Fibroblast of lung (primary cell): ENCODE measurements around the gene CERS1. TPM values are rescaled to one million over a fixed set of nuclear protein-coding genes. Genes with fewer than 3 reads are reported as not detected.

Experiments
- DNase-seq, 2 donors: peaks; one replicate each; pipeline versions ENCODE4 v3.0.0 to v3.0.0-alpha.2; 2010; ENCODE audit warnings: low read depth in 2 of 2
- H2AFZ ChIP-seq: 2 replicates; pipeline ENCODE4 v1.5.1; 2012; ENCODE audit warnings: low read length, control low read depth, inconsistent platforms
- H3K27ac ChIP-seq: 2 replicates; pipeline ENCODE4 v1.5.1; 2011; ENCODE audit warnings: low read length, control low read depth; ENCODE audit not compliant: insufficient read depth
- H3K27me3 ChIP-seq: 2 replicates; pipeline ENCODE4 v1.5.1; 2011; ENCODE audit warnings: mild to moderate bottlenecking, low read length; ENCODE audit not compliant: control insufficient read depth, insufficient read depth
- H3K36me3 ChIP-seq: 2 replicates; pipeline ENCODE4 v1.5.1; 2011; ENCODE audit warnings: low read length; ENCODE audit not compliant: control insufficient read depth, insufficient read depth
- H3K4me1 ChIP-seq: 2 replicates; pipeline ENCODE4 v1.5.1; 2011; ENCODE audit warnings: low read length; ENCODE audit not compliant: control insufficient read depth, insufficient read depth; ENCODE audit errors: extremely low read depth
- H3K4me2 ChIP-seq: 2 replicates; pipeline ENCODE4 v1.5.1; 2011; ENCODE audit warnings: low read length, control low read depth; ENCODE audit not compliant: insufficient read depth; ENCODE audit errors: extremely low read depth
- H3K4me3 ChIP-seq, 4 experiments: fragments of 200-600 bp in 1 of 4; sonication (generic) in 1 of 4; replicated peaks in 1 of 4; 2 replicates each; pipeline ENCODE4 v1.5.1; 2011 to 2016; ENCODE audit warnings: low read length in 4 of 4, low read depth in 3 of 4, mild to moderate bottlenecking in 3 of 4, control low read depth in 2 of 4, inconsistent platforms in 1 of 4, mixed read lengths in 1 of 4; ENCODE audit not compliant: insufficient read depth in 1 of 4; ENCODE audit errors: control extremely low read depth in 1 of 4
- H3K79me2 ChIP-seq: 2 replicates; pipeline ENCODE4 v1.5.1; 2012; ENCODE audit warnings: mild to moderate bottlenecking, low read length, inconsistent platforms; ENCODE audit not compliant: control insufficient read depth, insufficient read depth
- H3K9ac ChIP-seq: 2 replicates; pipeline ENCODE4 v1.5.1; 2011; ENCODE audit warnings: mild to moderate bottlenecking, low read length, control low read depth; ENCODE audit not compliant: insufficient read depth
- H3K9me3 ChIP-seq: 2 replicates; pipeline ENCODE4 v1.5.1; 2012; ENCODE audit warnings: low read depth, low read length; ENCODE audit not compliant: control insufficient read depth, insufficient read depth
- H4K20me1 ChIP-seq: 2 replicates; pipeline ENCODE4 v1.5.1; 2011; ENCODE audit warnings: low read length; ENCODE audit not compliant: control insufficient read depth, insufficient read depth; ENCODE audit errors: extremely low read depth
- EZH2 ChIP-seq: IDR thresholded peaks from 2 replicates; pipeline ENCODE4 v1.5.1; 2012; ENCODE audit warnings: low read length, control low read depth, mild to moderate bottlenecking; ENCODE audit errors: missing control alignments
- polyA plus RNA-seq, 2 donors: library from polyadenylated mRNA; depleted of rRNA in 1 of 2; stranded (reverse) in 1 of 2; unstranded in 1 of 2; fragments of >200 nt; gene quantifications; 2 replicates each; pipeline ENCODE4 v1.2.1, GENCODE V29; 2011 to 2012; ENCODE audit warnings: missing spikeins in 1 of 2
- total RNA-seq: library from RNA; depleted of rRNA; stranded (reverse); fragments of >200 nt; gene quantifications from 2 replicates; pipeline ENCODE4 v1.2.1, GENCODE V29; 2014
- TF ChIP-seq, protein P1 (sequence below), 2 donors: IDR thresholded peaks in 1 of 2; conservative IDR thresholded peaks in 1 of 2; 1 replicate in 1 of 2; 2 replicates in 1 of 2; pipeline ENCODE4 v1.5.1; 2011 to 2012; ENCODE audit warnings: low read length in 2 of 2, control low read depth in 1 of 2, inconsistent platforms in 1 of 2, low read depth in 1 of 2, mild to moderate bottlenecking in 1 of 2

The CERS1 gene
- total and polyA plus RNA-seq, 2 donors (not counting 1 experiment from before 2014, with no cell fraction given): 0.23 to 1.7 TPM

DNA sequence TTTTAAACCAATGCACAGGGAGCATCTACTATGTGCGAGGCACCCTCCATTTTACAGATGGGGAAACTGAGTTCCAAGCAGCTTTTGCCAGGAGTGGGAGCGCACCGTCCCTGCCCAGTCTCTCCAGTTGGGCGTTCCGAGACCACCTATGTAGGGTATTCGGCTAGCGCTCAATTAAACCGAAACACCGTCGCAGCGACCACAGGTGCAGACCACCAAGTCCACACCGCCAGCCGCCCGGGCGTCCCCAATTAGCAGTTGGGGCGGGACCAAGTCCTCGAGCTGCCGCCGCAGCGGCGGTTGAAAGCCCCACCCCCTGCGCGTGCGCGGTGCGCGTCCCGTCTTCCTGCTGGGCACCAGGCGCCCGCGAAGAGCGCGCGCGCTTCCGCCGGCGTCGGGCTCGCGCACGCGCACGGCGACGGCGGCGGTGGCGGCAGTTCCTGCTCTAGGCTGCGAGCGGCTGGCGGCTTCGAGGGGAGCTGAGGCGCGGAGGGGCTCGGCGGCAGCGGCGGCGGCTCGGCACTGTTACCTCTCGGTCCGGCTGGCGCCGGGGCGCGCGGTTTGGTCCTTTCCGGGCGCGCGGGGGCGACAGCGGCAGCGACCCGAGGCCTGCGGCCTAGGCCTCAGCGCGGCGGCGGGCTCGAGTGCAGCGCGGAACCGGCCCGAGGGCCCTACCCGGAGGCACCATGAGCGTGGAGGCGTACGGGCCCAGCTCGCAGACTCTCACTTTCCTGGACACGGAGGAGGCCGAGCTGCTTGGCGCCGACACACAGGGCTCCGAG, 64.2 kb downstream of the CERS1 start, which contains the start of gene UPF1:
Gene UPF1 (plus strand): TSS at position 436 of the 782 bp plus-strand sequence. CDS start 251 bp downstream, at position 687.
- Histone ChIP-seq H3K27me3 (no peaks in the 10 kb centered on the region), H3K79me2 (peaks cover 47% of the 10 kb centered on the region), H3K27ac (peak within 1 kb of the TSS; percentile 78), H3K4me1 (peaks cover 4% of the 10 kb centered on the region), H3K9ac (peak within 1 kb of the TSS; percentile 90), H2AFZ (peak within 1 kb of the TSS; percentile 99), H3K4me2 (peak within 1 kb of the TSS; percentile 100), H3K9me3 (no peaks in the 10 kb centered on the region), H3K36me3 (no peaks in the 10 kb centered on the region), H3K4me3 (peak within 1 kb of the TSS; percentile 75 to 92 (median 90)), H4K20me1 (peaks cover 4% of the 10 kb centered on the region)
- peak; percentile 88 to 89 for DNase-seq
- TF ChIP-seq, protein P1, sequence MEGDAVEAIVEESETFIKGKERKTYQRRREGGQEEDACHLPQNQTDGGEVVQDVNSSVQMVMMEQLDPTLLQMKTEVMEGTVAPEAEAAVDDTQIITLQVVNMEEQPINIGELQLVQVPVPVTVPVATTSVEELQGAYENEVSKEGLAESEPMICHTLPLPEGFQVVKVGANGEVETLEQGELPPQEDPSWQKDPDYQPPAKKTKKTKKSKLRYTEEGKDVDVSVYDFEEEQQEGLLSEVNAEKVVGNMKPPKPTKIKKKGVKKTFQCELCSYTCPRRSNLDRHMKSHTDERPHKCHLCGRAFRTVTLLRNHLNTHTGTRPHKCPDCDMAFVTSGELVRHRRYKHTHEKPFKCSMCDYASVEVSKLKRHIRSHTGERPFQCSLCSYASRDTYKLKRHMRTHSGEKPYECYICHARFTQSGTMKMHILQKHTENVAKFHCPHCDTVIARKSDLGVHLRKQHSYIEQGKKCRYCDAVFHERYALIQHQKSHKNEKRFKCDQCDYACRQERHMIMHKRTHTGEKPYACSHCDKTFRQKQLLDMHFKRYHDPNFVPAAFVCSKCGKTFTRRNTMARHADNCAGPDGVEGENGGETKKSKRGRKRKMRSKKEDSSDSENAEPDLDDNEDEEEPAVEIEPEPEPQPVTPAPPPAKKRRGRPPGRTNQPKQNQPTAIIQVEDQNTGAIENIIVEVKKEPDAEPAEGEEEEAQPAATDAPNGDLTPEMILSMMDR (conservative IDR thresholded peaks at IDR 0.05 in 1 of 2, IDR thresholded peaks at IDR 0.05 in 1 of 2; ENCODE audit: low read depth in 1 of 2, low read length in 2 of 2): no peak
- no peak for TF ChIP-seq EZH2

DNA sequence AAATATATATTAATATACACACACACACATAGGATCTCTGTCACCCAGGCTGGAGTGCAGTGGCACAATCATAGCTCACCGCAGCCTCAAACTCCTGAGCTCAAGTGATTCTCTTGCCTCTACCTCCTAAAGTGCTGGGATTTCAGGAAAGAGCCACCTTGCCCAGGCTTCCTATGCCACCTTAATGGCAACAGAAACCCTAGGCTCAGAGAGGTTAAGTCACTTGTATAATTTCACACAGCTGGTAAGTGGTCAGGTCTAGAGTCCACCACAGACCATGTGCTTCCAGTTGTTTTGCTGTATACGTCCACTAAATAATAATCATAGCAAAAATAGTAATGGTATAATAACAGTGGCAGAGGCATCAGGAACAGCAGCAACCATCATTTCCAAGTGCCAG, 65.5 kb downstream of the CERS1 start:
- Histone ChIP-seq H3K27ac (no peak overlapping the region), H3K79me2 (peaks cover 35% of the 10 kb centered on the region), H3K4me2 (no peak overlapping the region), H3K9ac (no peak overlapping the region), H3K36me3 (no peaks in the 10 kb centered on the region), H2AFZ (no peak overlapping the region), H3K4me1 (peaks cover 4% of the 10 kb centered on the region), H3K4me3 (no peak overlapping the region), H4K20me1 (peaks cover 4% of the 10 kb centered on the region), H3K27me3 (no peaks in the 10 kb centered on the region), H3K9me3 (no peaks in the 10 kb centered on the region)
- no peak for DNase-seq
- TF ChIP-seq, protein P1 (conservative IDR thresholded peaks at IDR 0.05 in 1 of 2, IDR thresholded peaks at IDR 0.05 in 1 of 2; ENCODE audit: low read depth in 1 of 2, low read length in 2 of 2): no peak
- no peak for TF ChIP-seq EZH2

DNA sequence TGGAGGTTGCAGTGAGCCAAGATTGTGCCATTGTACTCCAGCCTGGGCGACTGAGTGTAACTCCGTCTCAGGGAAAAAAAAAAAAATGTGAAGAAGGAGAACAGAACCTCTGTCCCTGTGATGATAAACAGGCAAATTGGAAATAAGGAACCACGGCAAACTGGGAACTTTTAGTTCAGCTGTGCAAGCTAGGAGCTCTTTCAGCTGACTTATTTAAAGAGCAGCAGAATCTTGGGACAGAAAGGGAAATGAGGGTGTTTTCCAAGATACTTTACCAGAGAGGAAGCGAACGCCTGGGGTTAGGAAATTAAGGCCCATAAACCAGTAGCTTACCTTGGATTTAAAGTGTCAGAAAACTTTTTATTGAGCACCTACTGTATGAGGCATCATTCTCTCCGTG, 67.2 kb downstream of the CERS1 start:
- H3K27me3 ChIP-seq: no peaks in the 10 kb centered on the region
- H3K79me2 ChIP-seq: peaks cover 18% of the 10 kb centered on the region
- H3K27ac ChIP-seq: no peak overlapping the region
- H3K4me3 ChIP-seq: no peak overlapping the region
- H4K20me1 ChIP-seq: peaks cover 4% of the 10 kb centered on the region
- no peak overlapping the region for H2AFZ ChIP-seq
- no peak overlapping the region for H3K9ac ChIP-seq
- TF ChIP-seq EZH2: no peak
- TF ChIP-seq, protein P1 (conservative IDR thresholded peaks at IDR 0.05 in 1 of 2, IDR thresholded peaks at IDR 0.05 in 1 of 2; ENCODE audit: low read depth in 1 of 2, low read length in 2 of 2): no peak
- no peak for DNase-seq
- H3K4me1 ChIP-seq: peaks cover 3% of the 10 kb centered on the region
- no peak overlapping the region for H3K4me2 ChIP-seq
- no peaks in the 10 kb centered on the region for H3K36me3 ChIP-seq
- no peaks in the 10 kb centered on the region for H3K9me3 ChIP-seq

Other genes starting within 250 kb of the CERS1 start
- 2.0 and 2.1 TPM in 2 replicates for gene CRTC1, start 212.5 kb downstream of the CERS1 start, total RNA-seq
- gene CRTC1, start 212.5 kb downstream of the CERS1 start, polyA plus RNA-seq: 1.2 and 2.2 TPM in 2 replicates
- 0.17 and 0.26 TPM in 2 replicates for gene COMP, start 104.9 kb downstream of the CERS1 start, total RNA-seq
- 0.05 and 0.11 TPM in 2 replicates for gene COMP, start 104.9 kb downstream of the CERS1 start, polyA plus RNA-seq
- 42.4 and 57.1 TPM in 2 replicates for gene UPF1, start 64.2 kb downstream of the CERS1 start, total RNA-seq
- gene UPF1, start 64.2 kb downstream of the CERS1 start, polyA plus RNA-seq: 20.5 and 28.1 TPM in 2 replicates
- gene COPE, start 23.2 kb upstream of the CERS1 start, total RNA-seq: 120 and 182 TPM in 2 replicates
- 146 and 159 TPM in 2 replicates for gene COPE, start 23.2 kb upstream of the CERS1 start, polyA plus RNA-seq
- 55.7 and 56.3 TPM in 2 replicates for gene DDX49, start 23.6 kb upstream of the CERS1 start, total RNA-seq
- gene DDX49, start 23.6 kb upstream of the CERS1 start, polyA plus RNA-seq: 25.3 and 30.4 TPM in 2 replicates
- 60.1 and 70.2 TPM in 2 replicates for gene HOMER3, start 45.1 kb upstream of the CERS1 start, total RNA-seq
- 23.7 and 35.7 TPM in 2 replicates for gene HOMER3, start 45.1 kb upstream of the CERS1 start, polyA plus RNA-seq
- gene SUGP2, start 137.4 kb upstream of the CERS1 start, total RNA-seq: 24.7 and 31.4 TPM in 2 replicates
- 29.2 and 32.9 TPM in 2 replicates for gene SUGP2, start 137.4 kb upstream of the CERS1 start, polyA plus RNA-seq
- gene ARMC6, start 137.4 kb upstream of the CERS1 start, total RNA-seq: 25.7 and 35.8 TPM in 2 replicates
- 14.0 and 23.0 TPM in 2 replicates for gene ARMC6, start 137.4 kb upstream of the CERS1 start, polyA plus RNA-seq
- gene SLC25A42, start 167.8 kb upstream of the CERS1 start, total RNA-seq: 4.9 and 7.1 TPM in 2 replicates
- 3.5 and 3.6 TPM in 2 replicates for gene SLC25A42, start 167.8 kb upstream of the CERS1 start, polyA plus RNA-seq
- gene TMEM161A, start 242.3 kb upstream of the CERS1 start, total RNA-seq: 21.1 and 23.8 TPM in 2 replicates
- gene TMEM161A, start 242.3 kb upstream of the CERS1 start, polyA plus RNA-seq: 9.4 and 11.8 TPM in 2 replicates